ENCODE data around the gene CEP104.

Gene CEP104

DNA sequence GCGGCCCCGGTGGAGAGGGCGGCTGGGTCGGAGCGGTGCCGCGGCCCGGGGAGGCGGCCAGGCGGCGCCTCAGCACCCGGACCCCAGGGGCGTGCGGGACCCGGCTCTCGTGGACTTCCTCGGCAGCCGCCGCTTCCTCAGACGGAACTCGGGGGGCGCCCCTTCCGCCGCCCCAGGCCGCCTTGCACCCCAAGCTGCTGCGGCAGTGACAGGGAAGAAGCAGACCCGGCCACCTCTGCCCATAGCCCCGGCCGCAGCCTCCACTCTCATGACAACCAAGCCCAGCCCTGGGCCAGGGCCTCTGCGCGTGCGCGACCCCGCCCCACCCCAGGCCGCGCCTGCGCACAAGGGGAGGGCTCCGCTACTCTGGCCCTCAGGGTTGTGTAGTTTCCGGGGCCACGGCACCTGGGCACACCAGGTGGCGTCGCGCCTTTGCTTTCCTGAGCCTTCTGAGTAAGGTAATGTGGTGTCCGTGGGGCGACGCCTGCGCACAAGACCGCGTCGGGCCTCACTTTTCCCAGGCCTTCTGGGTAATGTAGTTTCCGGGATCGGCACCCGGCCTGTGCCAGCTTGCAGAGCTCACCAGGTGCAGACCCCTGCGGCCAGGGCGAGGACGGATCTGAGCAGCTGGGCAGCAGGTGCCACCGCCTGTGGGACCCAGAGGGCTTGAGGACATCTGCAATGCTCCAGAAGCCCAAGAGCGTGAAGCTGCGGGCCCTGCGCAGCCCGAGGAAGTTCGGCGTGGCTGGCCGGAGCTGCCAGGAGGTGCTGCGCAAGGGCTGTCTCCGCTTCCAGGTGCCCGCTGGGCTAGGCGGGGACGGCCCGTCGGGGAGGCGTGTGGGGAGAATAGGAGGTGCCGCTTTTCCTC is at the start of gene CEP104, which contains the start of gene DFFB:
CEP104 (minus strand) TSS at position 289 of the 868 bp plus-strand sequence. CDS start 4,804 bp downstream, outside the sequence.
DFFB (plus strand) TSS at position 554 of the 868 bp plus-strand sequence; CDS start at position 682, 128 bp downstream.
- TF ChIP-seq, protein P1, sequence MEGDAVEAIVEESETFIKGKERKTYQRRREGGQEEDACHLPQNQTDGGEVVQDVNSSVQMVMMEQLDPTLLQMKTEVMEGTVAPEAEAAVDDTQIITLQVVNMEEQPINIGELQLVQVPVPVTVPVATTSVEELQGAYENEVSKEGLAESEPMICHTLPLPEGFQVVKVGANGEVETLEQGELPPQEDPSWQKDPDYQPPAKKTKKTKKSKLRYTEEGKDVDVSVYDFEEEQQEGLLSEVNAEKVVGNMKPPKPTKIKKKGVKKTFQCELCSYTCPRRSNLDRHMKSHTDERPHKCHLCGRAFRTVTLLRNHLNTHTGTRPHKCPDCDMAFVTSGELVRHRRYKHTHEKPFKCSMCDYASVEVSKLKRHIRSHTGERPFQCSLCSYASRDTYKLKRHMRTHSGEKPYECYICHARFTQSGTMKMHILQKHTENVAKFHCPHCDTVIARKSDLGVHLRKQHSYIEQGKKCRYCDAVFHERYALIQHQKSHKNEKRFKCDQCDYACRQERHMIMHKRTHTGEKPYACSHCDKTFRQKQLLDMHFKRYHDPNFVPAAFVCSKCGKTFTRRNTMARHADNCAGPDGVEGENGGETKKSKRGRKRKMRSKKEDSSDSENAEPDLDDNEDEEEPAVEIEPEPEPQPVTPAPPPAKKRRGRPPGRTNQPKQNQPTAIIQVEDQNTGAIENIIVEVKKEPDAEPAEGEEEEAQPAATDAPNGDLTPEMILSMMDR (IDR thresholded peaks at IDR 0.05) = peak; percentile 56

DNA sequence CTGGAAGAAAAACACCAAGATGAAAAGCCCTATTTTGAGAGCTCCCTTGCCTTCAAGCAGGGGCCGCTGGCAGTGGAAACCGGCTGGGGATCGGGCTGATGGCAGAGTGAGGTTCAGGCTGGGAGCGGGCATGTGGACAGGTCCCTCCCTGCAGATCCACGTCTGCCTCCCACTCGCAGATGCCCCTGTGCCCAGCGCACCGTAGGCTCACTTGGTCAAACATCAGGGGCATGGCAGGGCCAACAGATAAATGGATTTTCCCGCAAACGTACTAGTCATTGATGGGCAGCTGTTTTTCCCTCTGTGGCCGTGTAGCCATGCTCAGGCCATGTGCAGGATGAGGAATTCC is 49.6 kb upstream of the CEP104 start:
- TF ChIP-seq, protein P1 (IDR thresholded peaks at IDR 0.05) = no peak

DNA sequence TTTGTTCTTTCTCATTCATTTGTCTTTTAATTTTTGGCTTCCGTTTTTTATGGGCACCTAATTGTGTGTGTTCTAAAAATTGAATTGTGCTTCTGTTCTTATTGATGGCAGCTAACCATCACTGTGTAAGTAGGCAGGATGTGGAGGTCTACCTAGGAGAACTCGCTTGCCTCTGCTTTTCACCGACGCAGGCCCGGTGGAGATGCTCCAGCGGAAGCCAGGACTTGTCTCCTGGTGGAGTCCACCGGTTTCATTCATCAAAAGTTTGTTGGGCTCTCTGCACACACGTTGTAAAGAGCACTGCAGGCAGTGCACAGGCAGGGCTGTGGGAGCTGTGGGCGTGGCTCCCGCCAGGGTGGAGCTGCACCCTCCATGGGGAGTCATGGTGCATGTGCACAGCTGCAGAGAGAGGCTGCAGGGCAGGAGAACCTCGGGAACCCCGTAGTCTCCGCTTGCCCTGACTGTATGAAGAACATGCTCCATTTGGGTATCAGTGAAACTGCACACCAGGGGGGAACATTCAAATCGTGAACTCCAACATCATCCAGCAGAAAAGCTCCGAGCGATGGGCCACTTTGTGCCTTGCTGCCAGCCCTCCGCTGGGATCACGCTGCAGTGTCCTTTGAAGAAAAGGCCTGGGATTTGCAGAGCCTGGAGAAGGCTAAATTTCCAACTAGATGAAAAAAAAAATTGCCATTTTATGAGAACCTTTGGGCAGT is 49.1 kb upstream of the CEP104 start:
- TF ChIP-seq, protein P1 (IDR thresholded peaks at IDR 0.05) = no peak

DNA sequence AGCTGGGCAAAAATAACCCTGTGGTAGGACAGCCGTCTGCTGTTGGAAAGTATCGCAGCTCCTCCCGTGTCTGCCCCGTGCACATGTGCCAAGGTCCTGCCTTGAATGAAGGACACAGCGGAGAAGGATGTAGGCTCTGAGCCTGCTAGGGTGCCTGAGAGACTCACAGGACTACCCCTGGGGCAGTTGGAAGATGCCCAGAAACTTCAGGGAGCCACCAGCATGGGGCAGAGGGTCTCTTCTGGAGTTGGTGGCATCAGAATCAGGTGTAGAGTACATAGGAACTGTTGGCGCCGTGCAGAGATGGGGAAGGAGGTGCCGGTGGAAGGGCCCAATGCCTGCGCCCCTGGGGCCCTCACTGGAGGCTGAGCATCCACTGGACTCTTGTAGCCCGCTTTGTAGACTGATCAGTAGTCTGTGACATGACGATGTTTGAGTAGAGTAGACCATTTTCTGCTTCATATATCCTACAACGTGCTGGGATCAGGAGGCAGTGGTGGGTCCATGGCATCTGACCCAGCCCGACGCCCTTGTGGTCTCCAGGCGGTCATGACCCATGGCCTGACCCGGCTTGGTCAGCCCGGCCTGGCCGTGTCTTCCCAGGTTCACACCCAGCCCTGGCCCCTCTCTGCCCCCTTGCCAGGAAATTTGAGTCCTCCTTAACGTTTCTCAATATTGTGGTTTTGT is 48.4 kb upstream of the CEP104 start:
- TF ChIP-seq, protein P1 (IDR thresholded peaks at IDR 0.05) = no peak

DNA sequence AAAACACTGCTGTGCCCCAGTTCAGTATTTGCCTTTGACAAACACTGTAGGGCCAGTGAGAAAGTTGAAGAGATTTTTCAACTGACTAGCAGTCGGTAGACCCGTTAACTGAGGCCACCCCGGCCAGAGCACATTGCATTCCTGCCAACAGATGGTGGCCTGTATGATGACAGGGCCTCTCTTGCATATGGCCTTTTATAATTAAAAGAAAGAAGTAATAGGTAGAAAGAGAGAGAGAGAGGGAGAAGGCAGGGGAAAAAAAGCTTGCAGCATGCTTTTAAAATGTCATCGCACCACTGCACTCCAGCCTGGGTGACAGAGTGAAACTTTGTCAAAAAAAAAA is 47.8 kb upstream of the CEP104 start:
- TF ChIP-seq, protein P1 (IDR thresholded peaks at IDR 0.05) = no peak

DNA sequence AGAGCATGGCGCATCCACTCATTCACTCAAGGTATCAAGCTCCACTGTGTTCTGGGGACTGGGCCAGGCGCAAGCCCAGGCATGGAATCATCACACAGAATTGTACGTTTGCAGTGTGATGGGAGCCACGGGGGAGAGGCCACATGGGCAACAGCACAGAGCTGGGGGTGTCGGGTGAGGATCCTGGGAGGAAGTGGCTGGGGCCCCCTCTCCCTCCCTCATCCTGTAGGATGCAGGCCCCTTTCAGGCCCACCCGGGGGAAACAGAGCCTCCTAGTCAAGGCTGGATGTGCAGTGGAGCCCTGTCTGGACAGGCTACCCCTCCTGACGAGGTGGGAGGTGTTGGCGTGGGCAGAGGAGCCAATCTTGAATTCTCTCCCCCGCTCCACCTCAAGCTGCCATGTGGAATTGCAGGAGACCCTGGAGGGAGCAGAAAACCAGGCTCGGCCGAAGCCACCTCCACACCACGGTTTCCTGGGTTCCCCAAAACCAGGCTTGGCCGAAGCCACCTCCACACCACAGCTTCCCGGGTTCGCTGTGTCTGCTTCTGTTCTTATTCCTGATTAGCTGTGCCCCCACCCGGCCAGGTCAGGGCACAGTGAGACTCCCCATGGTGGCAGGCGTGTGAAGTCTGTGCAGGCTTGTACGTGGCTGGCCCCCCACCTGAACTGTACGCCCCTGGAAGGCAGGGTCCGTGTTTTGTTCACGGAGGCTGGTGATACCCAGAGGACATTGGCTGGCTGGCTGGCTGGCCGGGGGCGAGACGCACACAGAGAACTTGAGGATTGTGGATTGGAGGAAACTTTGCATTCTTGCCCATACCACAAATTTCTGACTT is 47.2 kb upstream of the CEP104 start:
- TF ChIP-seq, protein P1 (IDR thresholded peaks at IDR 0.05) = no peak

All from LNCAP (cell line).